ENCODE results near the gene HSD17B8. TPM values are rescaled to one million over a fixed set of nuclear protein-coding genes. Genes with fewer than 3 reads are reported as not detected.
A peak's percentile ranks its signal among the peaks of the same experiment; 100 is the strongest.

HSD17B8 gene
- total RNA-seq, 2 experiments from 2014 or later: 8.6 to 10.5 TPM

GRCh38 chr6:33171880-33172687 lies 32.4 kb upstream of the HSD17B8 start:
- H3K4me1 Mint-ChIP-seq (ENCODE audit: low read depth): no peaks in the 10 kb centered on the region
- Histone ChIP-seq H3K9me3 (ENCODE audit: control insufficient read depth in 1 of 2, insufficient read depth in 1 of 2, low read length in 2 of 2) (no peaks in the 10 kb centered on the region), H3K27me3 (ENCODE audit: control insufficient read depth in 1 of 2, insufficient read depth in 2 of 2, low read length in 2 of 2) (peaks cover 0 to 3% of the 10 kb centered on the region in 2 experiments), H3K4me3 (ENCODE audit: low read length) (no peak overlapping the region), H3K36me3 (ENCODE audit: insufficient read depth, low read length) (no peaks in the 10 kb centered on the region), H3K27ac (ENCODE audit: low read depth in 1 of 2, low read length in 2 of 2) (no peak overlapping the region), H3K4me1 (ENCODE audit: insufficient read depth, low read length) (no peaks in the 10 kb centered on the region)
- no peaks in the 10 kb centered on the region for H3K36me3 Mint-ChIP-seq (ENCODE audit: low read depth)
- intact Hi-C loops (cut with DNase I, micrococcal nuclease): no loop called here
- H3K9me3 Mint-ChIP-seq: no peaks in the 10 kb centered on the region
- no peak overlapping the region for H3K27ac Mint-ChIP-seq
- DNase-seq (no peak), ATAC-seq (ENCODE audit: poor library complexity) (no peak)
- no peak overlapping the region for H3K4me3 Mint-ChIP-seq
- peaks cover 11% of the 10 kb centered on the region for H3K27me3 Mint-ChIP-seq
- ChIA-PET CTCF (no interaction called here), POLR2A (interaction anchor here (1.1 kb wide), 1 partner anchor 201 kb away, joined by 3 read pairs; no protein-coding TSS in a partner anchor)
- no peak for TF ChIP-seq CTCF (IDR thresholded peaks at IDR 0.05)

- Histone ChIP-seq H3K9me3 (ENCODE audit: control insufficient read depth in 1 of 2, insufficient read depth in 1 of 2, low read length in 2 of 2) (no peaks in the 10 kb centered on the region), H3K27me3 (ENCODE audit: control insufficient read depth in 1 of 2, insufficient read depth in 2 of 2, low read length in 2 of 2) (peaks cover 0 to 3% of the 10 kb centered on the region in 2 experiments), H3K4me1 (ENCODE audit: insufficient read depth, low read length) (no peaks in the 10 kb centered on the region), H3K36me3 (ENCODE audit: insufficient read depth, low read length) (no peaks in the 10 kb centered on the region), H3K27ac (ENCODE audit: low read depth in 1 of 2, low read length in 2 of 2) (no peak overlapping the region), H3K4me3 (ENCODE audit: low read length) (no peak overlapping the region)
- Mint-ChIP-seq H3K27ac (no peak overlapping the region), H3K36me3 (ENCODE audit: low read depth) (no peaks in the 10 kb centered on the region), H3K4me3 (no peak overlapping the region), H3K9me3 (no peaks in the 10 kb centered on the region), H3K4me1 (ENCODE audit: low read depth) (no peaks in the 10 kb centered on the region), H3K27me3 (peaks cover 11% of the 10 kb centered on the region)
- intact Hi-C loops (cut with DNase I, micrococcal nuclease): no loop called here
- no peak for ATAC-seq (ENCODE audit: poor library complexity)
- peak in 2 of 14 experiments; percentile 13 to 38 for DNase-seq
- ChIA-PET POLR2A (interaction anchor here (1.1 kb wide), 1 partner anchor 201 kb away, joined by 3 read pairs; no protein-coding TSS in a partner anchor), CTCF (no interaction called here)
- TF ChIP-seq CTCF (IDR thresholded peaks at IDR 0.05): peak; percentile 20
These were observed 31.5 kb upstream of the HSD17B8 start for GRCh38 chr6:33172688-33173534.

GRCh38 chr6:33173535-33174180 lies 30.8 kb upstream of the HSD17B8 start:
- H3K4me1 Mint-ChIP-seq (ENCODE audit: low read depth): no peaks in the 10 kb centered on the region
- ChIA-PET POLR2A (no interaction called here), CTCF (no interaction called here)
- Histone ChIP-seq H3K36me3 (ENCODE audit: insufficient read depth, low read length) (no peaks in the 10 kb centered on the region), H3K9me3 (ENCODE audit: control insufficient read depth in 1 of 2, insufficient read depth in 1 of 2, low read length in 2 of 2) (no peaks in the 10 kb centered on the region), H3K4me1 (ENCODE audit: insufficient read depth, low read length) (no peaks in the 10 kb centered on the region), H3K27ac (ENCODE audit: low read depth in 1 of 2, low read length in 2 of 2) (no peak overlapping the region), H3K4me3 (ENCODE audit: low read length) (no peak overlapping the region), H3K27me3 (ENCODE audit: control insufficient read depth in 1 of 2, insufficient read depth in 2 of 2, low read length in 2 of 2) (peaks cover 0 to 3% of the 10 kb centered on the region in 2 experiments)
- intact Hi-C loops (cut with DNase I, micrococcal nuclease): no loop called here
- ATAC-seq (ENCODE audit: poor library complexity) (no peak), DNase-seq (no peak)
- no peak overlapping the region for H3K4me3 Mint-ChIP-seq
- no peaks in the 10 kb centered on the region for H3K36me3 Mint-ChIP-seq (ENCODE audit: low read depth)
- TF ChIP-seq CTCF (IDR thresholded peaks at IDR 0.05): no peak
- peaks cover 11% of the 10 kb centered on the region for H3K27me3 Mint-ChIP-seq
- H3K9me3 Mint-ChIP-seq: no peaks in the 10 kb centered on the region
- no peak overlapping the region for H3K27ac Mint-ChIP-seq

Data from CD4-positive, alpha-beta T cell (primary cell).